ENCODE results near the gene PPP1R1B.
A peak's percentile ranks its signal among the peaks of the same experiment; 100 is the strongest.

Gene PPP1R1B

DNA sequence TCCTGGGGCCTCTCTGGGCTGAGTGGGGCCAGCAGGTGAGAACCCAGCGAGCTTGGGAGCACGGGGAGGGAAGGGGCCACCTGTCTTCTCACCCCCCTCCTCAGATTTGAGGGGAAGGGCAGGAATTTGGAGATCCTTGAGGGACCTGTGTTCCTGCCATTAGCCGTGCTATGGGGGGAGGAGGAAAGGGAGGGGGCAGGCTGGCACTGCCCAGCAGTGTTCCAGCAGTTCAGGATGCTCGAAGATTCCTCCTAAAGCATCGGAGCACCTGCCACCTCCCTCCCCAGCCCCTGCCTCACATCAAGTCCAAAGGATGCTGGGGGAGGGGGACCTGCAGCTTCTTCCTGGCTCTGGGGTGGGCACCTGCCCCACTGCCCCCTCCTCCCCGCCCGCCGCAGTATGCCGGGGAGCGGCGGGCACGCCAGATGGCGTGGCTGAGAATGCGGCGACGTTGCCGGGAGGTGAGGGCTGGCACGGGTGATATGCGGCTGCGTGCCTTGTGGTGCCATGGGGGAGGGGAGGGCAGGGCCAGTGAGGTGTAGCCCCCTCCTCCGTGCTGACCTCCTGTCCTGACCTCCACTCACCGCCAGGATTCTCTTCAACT lies 14.4 kb upstream of the PPP1R1B start:
- TF ChIP-seq, protein P1, sequence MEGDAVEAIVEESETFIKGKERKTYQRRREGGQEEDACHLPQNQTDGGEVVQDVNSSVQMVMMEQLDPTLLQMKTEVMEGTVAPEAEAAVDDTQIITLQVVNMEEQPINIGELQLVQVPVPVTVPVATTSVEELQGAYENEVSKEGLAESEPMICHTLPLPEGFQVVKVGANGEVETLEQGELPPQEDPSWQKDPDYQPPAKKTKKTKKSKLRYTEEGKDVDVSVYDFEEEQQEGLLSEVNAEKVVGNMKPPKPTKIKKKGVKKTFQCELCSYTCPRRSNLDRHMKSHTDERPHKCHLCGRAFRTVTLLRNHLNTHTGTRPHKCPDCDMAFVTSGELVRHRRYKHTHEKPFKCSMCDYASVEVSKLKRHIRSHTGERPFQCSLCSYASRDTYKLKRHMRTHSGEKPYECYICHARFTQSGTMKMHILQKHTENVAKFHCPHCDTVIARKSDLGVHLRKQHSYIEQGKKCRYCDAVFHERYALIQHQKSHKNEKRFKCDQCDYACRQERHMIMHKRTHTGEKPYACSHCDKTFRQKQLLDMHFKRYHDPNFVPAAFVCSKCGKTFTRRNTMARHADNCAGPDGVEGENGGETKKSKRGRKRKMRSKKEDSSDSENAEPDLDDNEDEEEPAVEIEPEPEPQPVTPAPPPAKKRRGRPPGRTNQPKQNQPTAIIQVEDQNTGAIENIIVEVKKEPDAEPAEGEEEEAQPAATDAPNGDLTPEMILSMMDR (IDR thresholded peaks at IDR 0.05; ENCODE audit: insufficient read depth, missing control alignments) = no peak
- DNase-seq (ENCODE audit: insufficient read length, low spot score) (no peak), FAIRE-seq (no peak)

DNA sequence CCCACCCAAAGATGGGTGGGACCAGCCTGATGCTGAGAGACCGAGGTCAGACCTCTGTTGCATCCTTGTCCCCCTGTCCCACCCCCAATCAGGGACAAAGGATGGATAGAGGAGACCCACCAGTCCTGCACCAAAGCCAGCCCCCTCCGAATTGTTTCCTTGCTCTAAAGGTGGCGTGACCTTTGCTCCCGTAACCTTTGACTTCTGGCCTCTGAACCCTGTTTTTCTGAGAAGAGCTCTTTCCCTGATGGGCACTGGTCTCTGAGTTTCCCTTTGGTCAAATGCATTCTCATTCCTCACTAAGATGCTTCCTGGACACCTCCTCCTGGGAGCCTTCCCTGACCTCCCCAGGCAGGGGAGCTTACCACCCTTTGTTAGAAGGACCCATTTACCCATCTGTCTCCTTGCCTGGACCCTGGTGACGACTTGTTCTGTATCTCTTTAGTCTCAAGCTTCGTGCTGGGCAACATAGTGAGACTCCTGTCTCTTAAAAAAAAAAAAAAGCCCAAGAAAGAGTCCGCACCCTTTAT lies 13.8 kb upstream of the PPP1R1B start:
- DNase-seq (ENCODE audit: insufficient read length, low spot score) (no peak), FAIRE-seq (no peak)
- TF ChIP-seq, protein P1 (IDR thresholded peaks at IDR 0.05; ENCODE audit: insufficient read depth, missing control alignments) = no peak

DNA sequence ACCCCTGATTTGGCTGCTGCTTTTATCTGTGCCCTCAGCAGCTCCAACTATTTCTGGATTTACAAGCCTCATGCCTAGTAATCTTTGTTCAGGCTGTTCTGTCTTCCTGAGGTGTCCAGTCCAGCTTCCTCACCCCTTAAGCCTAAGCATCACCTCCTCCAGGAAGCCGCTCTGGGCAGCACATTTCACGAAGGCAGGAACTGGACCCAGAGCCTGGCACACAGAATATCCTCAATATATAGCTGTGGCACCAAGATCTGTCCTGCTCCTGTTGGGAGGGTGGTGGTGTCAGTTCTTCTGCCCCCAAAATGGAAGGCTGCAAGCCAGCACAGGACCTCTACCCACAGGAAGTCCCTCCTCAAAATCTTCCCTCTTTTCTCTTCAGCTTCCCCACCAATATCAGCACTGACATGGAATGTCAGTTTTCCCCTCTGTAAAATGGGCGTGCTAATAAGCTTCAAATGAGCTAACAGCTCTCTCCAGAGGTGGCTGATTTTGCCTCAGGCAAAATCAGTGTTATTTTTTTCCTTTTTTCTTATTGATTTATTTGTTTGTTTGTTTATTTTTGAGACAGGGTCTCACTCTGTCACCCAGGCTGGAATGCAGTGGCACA lies 12.1 kb upstream of the PPP1R1B start:
- FAIRE-seq = no peak
- TF ChIP-seq, protein P1 (IDR thresholded peaks at IDR 0.05; ENCODE audit: insufficient read depth, missing control alignments) = no peak
- no peak for DNase-seq (ENCODE audit: insufficient read length, low spot score)

DNA sequence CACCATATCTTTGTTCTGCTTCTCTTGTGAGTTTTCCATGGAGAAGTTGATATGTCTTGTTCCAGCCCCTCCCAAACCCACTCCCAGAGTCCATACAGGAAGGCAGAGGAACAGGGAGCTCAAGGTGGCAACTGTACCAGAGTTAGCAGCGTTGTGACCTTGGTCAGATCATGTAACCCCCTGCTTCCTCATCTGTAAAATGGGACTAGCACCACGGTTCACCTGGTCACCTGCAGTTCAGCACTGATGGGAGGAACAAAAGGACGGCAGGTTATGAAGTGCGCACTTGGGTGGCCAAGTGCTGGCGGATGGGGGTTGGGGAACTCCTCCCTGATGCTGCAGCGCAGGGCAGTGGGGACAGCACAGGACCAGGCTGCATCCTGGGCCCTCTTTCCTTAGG lies 11.3 kb upstream of the PPP1R1B start:
- TF ChIP-seq, protein P1 (IDR thresholded peaks at IDR 0.05; ENCODE audit: insufficient read depth, missing control alignments) = no peak
- no peak for DNase-seq (ENCODE audit: insufficient read length, low spot score)
- FAIRE-seq = no peak

DNA sequence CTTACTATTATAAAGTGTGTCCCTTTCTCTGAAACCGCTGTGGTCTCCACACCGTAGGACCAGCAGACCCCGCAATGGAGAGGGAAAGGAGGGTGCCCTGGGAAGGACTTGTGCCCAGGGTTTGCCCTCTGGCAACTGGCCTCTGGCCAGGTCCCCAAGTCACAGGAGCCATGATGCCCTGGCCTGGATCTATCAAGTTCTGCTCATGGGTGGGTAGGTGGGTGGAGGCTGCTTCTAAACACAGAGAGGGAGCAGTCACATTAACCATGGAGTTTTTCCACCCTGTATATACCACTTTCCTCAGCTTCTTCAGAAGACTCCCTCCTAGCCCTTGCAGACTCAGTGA lies 9.7 kb upstream of the PPP1R1B start:
- TF ChIP-seq, protein P1 (IDR thresholded peaks at IDR 0.05; ENCODE audit: insufficient read depth, missing control alignments) = no peak
- FAIRE-seq = no peak
- DNase-seq (ENCODE audit: insufficient read length, low spot score) = no peak

DNA sequence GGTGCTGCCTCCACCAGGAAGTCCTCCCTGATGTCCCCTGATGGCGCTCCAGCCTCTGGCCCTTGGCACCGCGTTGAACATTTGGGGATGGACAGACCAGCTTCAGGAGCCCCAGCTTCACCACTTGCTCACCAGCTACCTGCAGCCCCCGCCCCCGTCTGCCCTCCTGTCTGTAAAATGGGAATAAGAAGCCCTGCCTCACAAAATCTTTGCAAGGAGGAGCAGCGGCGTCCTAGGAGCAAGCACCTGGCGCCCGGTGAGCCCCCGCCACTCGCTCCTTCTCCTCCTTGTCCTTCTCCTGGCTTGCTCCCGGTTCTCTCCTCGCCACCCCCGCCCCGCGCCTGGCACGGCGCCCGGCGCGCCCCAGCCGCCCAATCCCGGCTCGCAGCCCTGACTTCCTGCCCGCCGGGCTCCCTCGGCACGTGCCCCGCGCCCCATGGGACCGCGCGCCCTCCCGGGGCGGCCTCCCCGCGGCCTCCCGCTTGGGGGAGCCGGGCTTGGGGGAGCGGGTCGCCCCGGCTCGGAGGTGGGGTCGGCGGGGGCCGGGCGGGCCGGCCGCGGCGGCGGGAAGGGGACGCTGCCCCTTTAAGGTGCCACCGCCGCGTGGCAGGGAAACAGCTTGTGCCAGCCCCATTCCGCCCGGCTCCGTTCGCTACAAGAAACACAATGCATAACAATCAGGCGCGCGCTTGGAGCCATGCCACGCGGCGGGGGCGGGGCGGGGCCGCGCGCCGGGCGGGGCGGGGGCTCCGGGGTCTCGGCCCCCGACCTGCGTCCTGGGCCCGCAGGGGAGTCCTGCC lies 9.1 kb upstream of the PPP1R1B start:
- TF ChIP-seq, protein P1 (IDR thresholded peaks at IDR 0.05; ENCODE audit: insufficient read depth, missing control alignments) = no peak
- DNase-seq (ENCODE audit: insufficient read length, low spot score) (peak; percentile 53), FAIRE-seq (no peak)

All from D721Med (cell line).